HepG2 (cell line): ENCODE data around the gene ARHGAP5. TPM values are rescaled to one million over a fixed set of nuclear protein-coding genes. Genes with fewer than 3 reads are reported as not detected.

Experiments used
- BRD4 ChIP-seq: sonication (generic); formaldehyde crosslinking; IDR thresholded peaks from 2 replicates; pipeline ENCODE4 v1.4.0; 2020; ENCODE audit warnings: missing genetic modification reagents
- CCDC6 ChIP-seq: sonication (generic); formaldehyde crosslinking; IDR thresholded peaks from 2 replicates; pipeline ENCODE4 v1.8.1; 2022; ENCODE audit warnings: mild to moderate bottlenecking, missing genetic modification reagents, moderate library complexity
- GATAD1 ChIP-seq: IDR thresholded peaks from 2 replicates; pipeline ENCODE4 v1.6.1; 2016; ENCODE audit warnings: missing genetic modification reagents, missing compliant biosample characterization
- HNRNPLL ChIP-seq: fragments of 200-400 bp; formaldehyde crosslinking; IDR thresholded peaks from 2 replicates; pipeline ENCODE4 v1.6.1; 2017; ENCODE audit warnings: mild to moderate bottlenecking, low read depth, low read length; ENCODE audit not compliant: poor library complexity, severe bottlenecking
- PAXIP1 ChIP-seq: sonication (generic); formaldehyde crosslinking; conservative IDR thresholded peaks from 2 replicates; pipeline ENCODE4 v1.4.0; 2020; ENCODE audit warnings: mild to moderate bottlenecking, missing genetic modification reagents, moderate library complexity
- POLR2A ChIP-seq, 2 experiments: IDR thresholded peaks; 2 replicates each; pipeline ENCODE4 v1.6.1; 2011; ENCODE audit warnings: low read depth in 2 of 2, low read length in 2 of 2, mild to moderate bottlenecking in 1 of 2, moderate library complexity in 1 of 2; ENCODE audit not compliant: insufficient read depth in 1 of 2
- SMAD9 ChIP-seq: sonication (generic); formaldehyde crosslinking; IDR thresholded peaks from 2 replicates; pipeline ENCODE4 v1.5.1; 2020; ENCODE audit warnings: mild to moderate bottlenecking, missing genetic modification reagents
- SP5 ChIP-seq: IDR thresholded peaks from 2 replicates; pipeline ENCODE4 v1.6.1; 2016; ENCODE audit warnings: low read depth, borderline replicate concordance
- TFAP4 ChIP-seq: sonication (generic); IDR thresholded peaks from 2 replicates; pipeline ENCODE4 v1.6.1; 2016; ENCODE audit warnings: low read depth, borderline replicate concordance
- ZMAT5 ChIP-seq: sonication (generic); formaldehyde crosslinking; IDR thresholded peaks from 2 replicates; pipeline ENCODE4 v1.5.0; 2020; ENCODE audit warnings: mild to moderate bottlenecking, low read depth, missing genetic modification reagents, borderline replicate concordance
- ZNF224 ChIP-seq: sonication (generic); formaldehyde crosslinking; IDR thresholded peaks from 2 replicates; pipeline ENCODE4 v1.5.0; 2020; ENCODE audit warnings: mild to moderate bottlenecking, missing genetic modification reagents
- ZNF260 ChIP-seq: sonication (generic); formaldehyde crosslinking; IDR thresholded peaks from 2 replicates; pipeline ENCODE4 v1.4.0; 2020; ENCODE audit warnings: missing genetic modification reagents, low read depth, mild to moderate bottlenecking, borderline replicate concordance
- ZNF468 ChIP-seq: sonication (generic); formaldehyde crosslinking; IDR thresholded peaks from 2 replicates; pipeline ENCODE4 v1.8.0; 2022; ENCODE audit warnings: mild to moderate bottlenecking, moderate library complexity, missing genetic modification reagents
- ZNF614 ChIP-seq: IDR thresholded peaks from 2 replicates; pipeline ENCODE4 v1.6.1; 2018; ENCODE audit warnings: missing biosample characterization, missing genetic modification reagents, inconsistent platforms, borderline replicate concordance
- ZNF615 ChIP-seq: sonication (generic); formaldehyde crosslinking; IDR thresholded peaks from 2 replicates; pipeline ENCODE4 v1.5.0; 2020; ENCODE audit warnings: mild to moderate bottlenecking, missing genetic modification reagents, borderline replicate concordance
- ZNF646 ChIP-seq: sonication (generic); formaldehyde crosslinking; IDR thresholded peaks from 2 replicates; pipeline ENCODE4 v1.9.0; 2021; ENCODE audit warnings: mild to moderate bottlenecking, missing genetic modification reagents
- ZSCAN22 ChIP-seq: sonication (generic); formaldehyde crosslinking; IDR thresholded peaks from 2 replicates; pipeline ENCODE4 v1.4.0; 2020; ENCODE audit warnings: mild to moderate bottlenecking, missing genetic modification reagents
- polyA plus RNA-seq, 8 experiments: library from polyadenylated mRNA; depleted of rRNA in 3 of 8; stranded (reverse) in 7 of 8; unstranded in 1 of 8; fragments of >200 nt; fragmentation: Illumina TruSeq in 4 of 8; extraction: Trizol in 4 of 8; gene quantifications; 2 replicates each; pipeline versions ENCODE4 v1.2.1 to v1.2.3, GENCODE V29; 2011 to 2016; ENCODE audit warnings: low read depth in 4 of 8, missing spikeins in 1 of 8, mixed read lengths in 1 of 8; ENCODE audit not compliant: insufficient read depth in 1 of 8
- total RNA-seq, 5 experiments: library from RNA; depleted of rRNA; stranded (reverse); fragments of >200 nt; fragmentation: Illumina TruSeq; extraction: Trizol; gene quantifications; 2 replicates each; pipeline ENCODE4 v1.2.3, GENCODE V29; 2016; ENCODE audit warnings: low read depth in 1 of 5

Gene ARHGAP5
- total and polyA plus RNA-seq, 2 of the 13 experiments (the other 11 are each of a cell fraction or from before 2014, with no cell fraction given): 33.7 to 144 TPM

GRCh38 chr14:32077081-32078022, at the start of gene ARHGAP5 (continued):
- TF ChIP-seq SMAD9 (CRISPR knock-in tag) (peak; percentile 31; the same call in 1 of the 2 replicates), GATAD1 (no peak), TFAP4 (0 out of 2 replicates have a peak, but pooled peaks have one; percentile 45), ZMAT5 (CRISPR knock-in tag) (no peak), ZSCAN22 (CRISPR knock-in tag) (peak; percentile 45; the same call in 1 of the 2 replicates), ZNF615 (CRISPR knock-in tag) (no peak), HNRNPLL (peak; percentile 82), PAXIP1 (CRISPR knock-in tag) (peak; percentile 22; the same call in 1 of the 2 replicates), ZNF468 (CRISPR knock-in tag) (no peak), POLR2A (IDR thresholded peaks at IDR 0.05; ENCODE audit: insufficient read depth in 1 of 2, low read depth in 2 of 2, low read length in 2 of 2) (peak in 1 of 2 experiments; percentile 80; a peak in 2 of 4 replicates), CCDC6 (CRISPR knock-in tag) (peak; percentile 26; the same call in 1 of the 2 replicates), BRD4 (peak; percentile 56), ZNF614 (CRISPR knock-in tag) (no peak), ZNF224 (CRISPR knock-in tag) (0 out of 2 replicates have a peak, but pooled peaks have one; percentile 35), ZNF260 (0 out of 2 replicates have a peak, but pooled peaks have one; percentile 25), SP5 (peak; percentile 34; the same call in 1 of the 2 replicates), ZNF646 (peak; percentile 51; the same call in 1 of the 2 replicates)
